ENCODE results near the gene ZBTB16.

Gene ZBTB16

DNA sequence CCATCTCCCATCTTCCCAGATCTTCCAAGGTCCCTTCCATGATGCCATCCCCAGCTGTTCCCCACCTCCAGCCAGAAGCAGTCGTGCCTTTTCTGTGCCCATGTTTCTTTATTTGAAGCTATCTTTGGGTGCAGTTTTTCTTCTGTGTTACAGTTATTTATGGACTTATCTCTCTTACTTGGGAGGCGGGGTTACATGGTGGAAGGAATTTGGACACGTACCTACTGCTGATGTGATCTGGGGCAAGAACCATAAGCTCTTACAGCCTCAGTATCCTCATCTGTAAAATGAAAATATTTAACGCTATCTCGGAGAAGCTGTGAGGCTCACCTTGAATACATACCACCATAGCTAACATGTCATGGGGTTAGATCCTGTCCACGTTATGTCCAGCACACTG lies 98.9 kb downstream of the ZBTB16 start:
- Histone ChIP-seq H3K9ac (ENCODE audit: insufficient read length) (no peak overlapping the region), H3K4me3 (no peak overlapping the region), H3K27ac (no peak overlapping the region), H3K9me3 (ENCODE audit: low read depth, low read length) (no peaks in the 10 kb centered on the region), H3K36me3 (ENCODE audit: insufficient read depth, low read length) (no peaks in the 10 kb centered on the region)
- DNase-seq (ENCODE audit: low read depth, low spot score): no peak
- TF ChIP-seq POLR2AphosphoS5 (IDR thresholded peaks at IDR 0.05; ENCODE audit: borderline replicate concordance, low read depth, low read length) (no peak), EZH2 (IDR thresholded peaks at IDR 0.05) (no peak), FOXP2 (optimal IDR thresholded peaks at IDR 0.05; ENCODE audit: control extremely low read depth, extremely low read length, insufficient read depth) (no peak)

DNA sequence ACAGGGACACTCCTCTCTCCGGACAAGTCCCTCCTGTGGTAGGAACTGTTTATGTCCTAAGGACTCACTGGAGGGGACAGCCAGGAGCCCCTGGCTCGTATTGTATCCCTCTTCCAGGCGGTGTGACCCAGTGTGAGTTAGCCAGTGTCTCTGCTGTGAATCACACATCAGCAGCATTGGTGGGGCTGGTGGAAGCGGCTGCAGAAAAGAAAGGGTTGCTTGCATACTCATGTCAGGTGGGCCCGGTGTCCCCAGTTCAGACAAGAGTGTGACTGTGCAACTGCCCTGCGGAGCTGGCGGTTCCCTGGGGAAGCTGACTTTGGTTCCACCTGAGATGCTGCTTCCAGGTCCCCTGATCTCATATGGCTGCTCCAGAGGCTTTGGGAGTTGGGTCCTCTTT lies 99.4 kb downstream of the ZBTB16 start:
- Histone ChIP-seq H3K9ac (ENCODE audit: insufficient read length) (no peak overlapping the region), H3K27ac (no peak overlapping the region)

DNA sequence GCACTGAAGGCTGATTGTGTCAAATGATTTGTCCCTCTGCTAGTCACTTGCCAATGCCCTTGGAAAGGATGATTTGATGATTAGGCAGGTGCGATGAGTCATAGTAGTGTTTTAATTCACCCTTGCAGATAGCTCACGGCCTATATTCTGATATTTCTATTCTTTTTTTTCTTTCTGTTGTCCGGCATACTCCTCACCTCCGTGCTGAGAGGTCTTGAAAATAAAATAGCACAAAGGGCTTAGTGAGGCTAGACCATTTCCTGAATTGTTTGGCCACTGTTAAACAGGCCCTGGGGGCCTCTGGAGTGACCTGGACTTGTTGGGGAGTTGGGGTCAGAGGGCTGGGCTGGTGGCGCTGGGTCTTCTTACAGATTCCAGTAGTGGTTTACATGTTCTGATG lies 99.8 kb downstream of the ZBTB16 start:
- no peak for DNase-seq (ENCODE audit: low read depth, low spot score)
- no peak for TF ChIP-seq FOXP2 (optimal IDR thresholded peaks at IDR 0.05; ENCODE audit: control extremely low read depth, extremely low read length, insufficient read depth)
- TF ChIP-seq POLR2AphosphoS5 (IDR thresholded peaks at IDR 0.05; ENCODE audit: borderline replicate concordance, low read depth, low read length): no peak
- TF ChIP-seq EZH2 (IDR thresholded peaks at IDR 0.05): no peak
- no peaks in the 10 kb centered on the region for H3K9me3 ChIP-seq (ENCODE audit: low read depth, low read length)
- H3K9ac ChIP-seq (ENCODE audit: insufficient read length): no peak overlapping the region
- H3K4me3 ChIP-seq: no peak overlapping the region; the same call in 1 of the 2 replicates
- no peaks in the 10 kb centered on the region for H3K36me3 ChIP-seq (ENCODE audit: insufficient read depth, low read length)
- 0 out of 2 replicates have a peak overlapping the region, but pooled peaks have one; percentile 26 for H3K27ac ChIP-seq

More for the DNA sequence above, 99.4 kb downstream of the ZBTB16 start:
- Histone ChIP-seq H3K4me3 (no peak overlapping the region), H3K9me3 (ENCODE audit: low read depth, low read length) (no peaks in the 10 kb centered on the region), H3K36me3 (ENCODE audit: insufficient read depth, low read length) (no peaks in the 10 kb centered on the region)
- no peak for DNase-seq (ENCODE audit: low read depth, low spot score)
- TF ChIP-seq POLR2AphosphoS5 (IDR thresholded peaks at IDR 0.05; ENCODE audit: borderline replicate concordance, low read depth, low read length): no peak
- no peak for TF ChIP-seq FOXP2 (optimal IDR thresholded peaks at IDR 0.05; ENCODE audit: control extremely low read depth, extremely low read length, insufficient read depth)
- TF ChIP-seq EZH2 (IDR thresholded peaks at IDR 0.05): no peak

DNA sequence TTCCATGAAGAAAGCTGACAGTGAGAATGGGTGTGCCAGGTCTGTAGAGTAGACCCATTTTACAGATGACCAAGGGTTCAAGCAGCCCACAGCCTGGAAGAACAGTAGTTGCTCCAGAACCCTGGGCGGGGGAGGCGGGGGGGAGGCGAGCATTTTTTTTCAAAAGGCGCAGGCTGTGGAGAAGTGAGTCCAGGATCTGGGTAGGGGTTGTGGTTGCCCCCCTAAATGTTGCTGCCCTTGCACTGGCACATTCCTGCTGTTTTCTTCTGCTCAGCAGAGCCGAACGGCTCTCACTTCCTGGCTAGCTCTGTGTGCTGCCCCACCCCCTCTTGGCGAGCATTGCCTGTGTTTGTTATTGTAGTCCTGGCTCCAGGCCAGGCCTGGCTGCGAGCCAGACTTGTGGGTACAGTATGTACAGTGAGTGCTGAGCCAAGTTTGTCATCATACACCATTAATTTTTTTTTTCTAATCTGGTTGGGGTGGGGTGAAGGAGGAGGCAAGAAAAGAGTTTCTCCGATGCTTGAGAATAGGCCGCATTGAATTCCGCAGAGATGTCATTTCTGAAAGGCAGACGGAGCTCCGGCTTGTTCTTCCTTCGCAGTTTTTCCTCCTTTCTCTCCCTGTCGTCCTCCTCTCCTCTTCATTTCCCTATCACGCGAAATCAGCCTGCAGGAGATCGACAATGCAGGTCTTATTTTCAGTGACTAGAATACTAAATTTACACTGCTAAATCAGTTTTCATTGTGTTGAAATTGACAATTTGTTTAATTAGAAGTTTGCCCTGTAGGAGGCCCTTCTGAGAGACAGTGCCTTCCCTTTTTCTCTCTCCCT lies 100.5 kb downstream of the ZBTB16 start:
- Histone ChIP-seq H3K27ac (peak overlapping the region; percentile 82), H3K4me3 (peak overlapping the region; percentile 73), H3K9ac (ENCODE audit: insufficient read length) (peak overlapping the region; percentile 53)

DNA sequence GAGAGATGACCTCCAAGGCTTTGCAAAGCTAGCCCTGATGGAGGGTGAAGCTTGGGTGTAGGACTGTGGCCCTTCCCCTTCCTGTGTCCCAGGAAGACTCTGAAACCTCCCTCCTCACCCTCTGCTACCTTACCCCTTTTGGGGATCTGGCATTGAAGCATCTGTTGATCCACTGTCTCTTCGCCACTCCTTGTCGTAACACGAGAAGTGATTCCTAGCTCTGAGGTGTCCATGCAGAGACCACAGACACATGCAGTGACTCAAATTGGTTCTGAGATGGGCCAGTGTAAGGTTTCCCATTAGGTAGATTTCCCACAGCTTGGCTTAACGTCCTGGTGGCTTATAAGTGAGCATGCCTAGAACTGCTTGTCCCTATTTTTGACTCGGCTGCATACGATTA lies 101.4 kb downstream of the ZBTB16 start:
- H3K27ac ChIP-seq: no peak overlapping the region
- H3K9me3 ChIP-seq (ENCODE audit: low read depth, low read length): no peaks in the 10 kb centered on the region
- TF ChIP-seq POLR2AphosphoS5 (IDR thresholded peaks at IDR 0.05; ENCODE audit: borderline replicate concordance, low read depth, low read length): no peak
- no peak for DNase-seq (ENCODE audit: low read depth, low spot score)
- peak overlapping the region; percentile 73; the same call in 1 of the 2 replicates for H3K4me3 ChIP-seq
- peak overlapping the region; percentile 53 for H3K9ac ChIP-seq (ENCODE audit: insufficient read length)
- H3K36me3 ChIP-seq (ENCODE audit: insufficient read depth, low read length): no peaks in the 10 kb centered on the region

More for the DNA sequence above, 100.5 kb downstream of the ZBTB16 start:
- TF ChIP-seq EZH2 (IDR thresholded peaks at IDR 0.05) (no peak), POLR2AphosphoS5 (IDR thresholded peaks at IDR 0.05; ENCODE audit: borderline replicate concordance, low read depth, low read length) (peak; percentile 77), FOXP2 (optimal IDR thresholded peaks at IDR 0.05; ENCODE audit: control extremely low read depth, extremely low read length, insufficient read depth) (peak; percentile 97)
- H3K9me3 ChIP-seq (ENCODE audit: low read depth, low read length): no peaks in the 10 kb centered on the region
- DNase-seq (ENCODE audit: low read depth, low spot score): peak; percentile 91
- no peaks in the 10 kb centered on the region for H3K36me3 ChIP-seq (ENCODE audit: insufficient read depth, low read length)

DNA sequence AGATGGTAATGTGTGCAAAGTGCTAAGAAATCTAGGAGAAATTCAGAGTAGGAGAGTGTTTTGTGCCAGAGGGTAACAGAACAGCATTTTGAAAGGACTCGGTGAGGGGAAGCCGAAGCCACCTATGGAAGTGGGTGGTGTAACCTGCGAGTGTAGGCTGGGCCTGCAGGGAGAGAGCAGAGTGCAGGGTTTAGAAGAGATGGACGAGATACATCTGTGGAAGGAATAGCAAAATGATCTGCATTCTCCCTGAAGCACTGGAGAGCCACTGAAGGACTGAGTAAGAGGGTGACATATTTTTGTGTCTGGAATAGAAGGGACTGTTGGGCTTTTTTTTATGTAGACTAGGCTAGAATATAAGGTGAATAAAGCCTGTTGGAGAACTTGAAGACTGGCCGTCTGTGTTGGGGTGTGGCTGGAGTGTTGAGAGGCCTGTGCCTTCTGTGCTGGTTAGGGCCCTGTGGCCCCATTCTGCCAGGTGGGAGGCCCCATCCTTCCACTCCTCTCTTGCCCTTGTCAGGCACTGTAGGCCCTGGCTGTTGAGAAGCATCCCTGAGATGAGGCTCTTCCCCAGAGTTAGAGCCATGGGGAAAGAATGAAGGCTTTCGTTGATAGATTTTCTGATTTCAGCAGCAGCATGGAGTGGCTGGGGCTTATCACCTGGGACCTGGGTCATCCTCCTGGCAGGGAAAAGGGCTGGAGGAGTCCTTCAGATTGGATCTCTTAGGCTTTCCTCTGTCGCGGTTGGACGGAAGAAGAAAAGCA lies 102.2 kb downstream of the ZBTB16 start:
- Histone ChIP-seq H3K4me3 (no peak overlapping the region), H3K27ac (no peak overlapping the region), H3K36me3 (ENCODE audit: insufficient read depth, low read length) (no peaks in the 10 kb centered on the region), H3K9ac (ENCODE audit: insufficient read length) (no peak overlapping the region), H3K9me3 (ENCODE audit: low read depth, low read length) (no peaks in the 10 kb centered on the region)
- DNase-seq (ENCODE audit: low read depth, low spot score): no peak
- TF ChIP-seq EZH2 (IDR thresholded peaks at IDR 0.05) (no peak), POLR2AphosphoS5 (IDR thresholded peaks at IDR 0.05; ENCODE audit: borderline replicate concordance, low read depth, low read length) (no peak), FOXP2 (optimal IDR thresholded peaks at IDR 0.05; ENCODE audit: control extremely low read depth, extremely low read length, insufficient read depth) (no peak)

DNA sequence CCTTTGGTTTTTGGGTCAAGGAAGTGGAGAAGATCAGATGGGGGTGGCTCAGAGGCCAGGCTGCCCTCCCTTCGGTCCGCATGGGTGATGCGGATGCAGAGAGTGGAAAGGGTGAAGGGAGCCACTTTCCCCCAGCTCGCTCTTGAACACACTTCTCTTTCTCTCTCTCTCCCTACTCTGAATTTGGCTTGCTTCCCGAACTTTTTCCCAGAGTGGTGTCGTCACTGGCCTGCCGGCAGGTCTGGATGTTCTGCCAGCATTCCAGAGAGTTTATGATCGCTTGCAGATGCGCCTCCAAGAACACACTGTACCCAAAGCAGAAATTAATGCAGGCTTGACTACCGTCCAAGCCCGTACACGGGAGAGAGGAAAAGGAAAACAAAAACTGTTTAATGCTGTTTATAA lies 103.2 kb downstream of the ZBTB16 start:
- Histone ChIP-seq H3K4me3 (peak overlapping the region; percentile 72), H3K36me3 (ENCODE audit: insufficient read depth, low read length) (no peaks in the 10 kb centered on the region), H3K27ac (peak overlapping the region; percentile 92; the same call in 1 of the 2 replicates), H3K9ac (ENCODE audit: insufficient read length) (no peak overlapping the region), H3K9me3 (ENCODE audit: low read depth, low read length) (no peaks in the 10 kb centered on the region)
- DNase-seq (ENCODE audit: low read depth, low spot score): peak; percentile 87
- TF ChIP-seq FOXP2 (optimal IDR thresholded peaks at IDR 0.05; ENCODE audit: control extremely low read depth, extremely low read length, insufficient read depth): peak; percentile 93
- TF ChIP-seq POLR2AphosphoS5 (IDR thresholded peaks at IDR 0.05; ENCODE audit: borderline replicate concordance, low read depth, low read length): no peak; the same call in 1 of the 2 replicates

DNA sequence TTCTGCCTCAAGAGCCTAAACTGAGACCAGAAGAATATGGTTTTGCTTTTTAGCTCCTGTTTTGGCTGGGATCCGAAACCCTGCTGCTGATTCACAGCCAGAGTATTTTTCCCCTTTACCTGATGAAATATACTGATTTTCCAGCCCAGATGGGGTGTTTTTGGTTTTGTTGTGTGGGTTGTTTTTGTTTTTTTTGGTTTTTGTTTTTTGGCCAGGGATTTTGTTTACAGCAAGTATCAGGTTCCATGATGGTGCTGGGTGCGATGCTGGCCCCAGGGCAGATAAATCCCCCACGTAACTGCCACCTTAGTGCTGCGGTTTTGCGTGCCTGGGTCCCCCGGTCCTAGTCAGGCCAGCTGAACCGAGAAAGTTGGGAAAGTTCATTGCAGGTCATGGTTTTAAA lies 103.7 kb downstream of the ZBTB16 start:
- H3K9me3 ChIP-seq (ENCODE audit: low read depth, low read length): no peaks in the 10 kb centered on the region
- TF ChIP-seq EZH2 (IDR thresholded peaks at IDR 0.05) (no peak), FOXP2 (optimal IDR thresholded peaks at IDR 0.05; ENCODE audit: control extremely low read depth, extremely low read length, insufficient read depth) (no peak), POLR2AphosphoS5 (IDR thresholded peaks at IDR 0.05; ENCODE audit: borderline replicate concordance, low read depth, low read length) (no peak)
- H3K9ac ChIP-seq (ENCODE audit: insufficient read length): peak overlapping the region; percentile 54
- no peak for DNase-seq (ENCODE audit: low read depth, low spot score)
- H3K36me3 ChIP-seq (ENCODE audit: insufficient read depth, low read length): no peaks in the 10 kb centered on the region
- H3K27ac ChIP-seq: peak overlapping the region; percentile 92
- peak overlapping the region; percentile 72 for H3K4me3 ChIP-seq
